Neuron (in vitro differentiated cells): ENCODE data around the gene S100G.

Experiments
- H2AFZ ChIP-seq: one replicate; pipeline ENCODE4 v1.6.1; 2013; ENCODE audit warnings: low read depth, mild to moderate bottlenecking, inconsistent platforms, low read length, moderate library complexity
- H3K27me3 ChIP-seq: one replicate; pipeline ENCODE4 v1.6.1; 2013; ENCODE audit warnings: low read length; ENCODE audit not compliant: insufficient read depth
- H3K36me3 ChIP-seq: one replicate; pipeline ENCODE4 v1.6.1; 2013; ENCODE audit warnings: low read length; ENCODE audit not compliant: insufficient read depth
- H3K4me1 ChIP-seq: one replicate; pipeline ENCODE4 v1.6.1; 2013; ENCODE audit warnings: low read length; ENCODE audit not compliant: insufficient read depth
- H3K4me3 ChIP-seq: 2 replicates; pipeline ENCODE4 v1.5.1; 2013; ENCODE audit warnings: mild to moderate bottlenecking, low read length, moderate library complexity
- H3K9me3 ChIP-seq: one replicate; pipeline ENCODE4 v1.6.1; 2013; ENCODE audit warnings: low read length

Gene S100G

GRCh38 chrX:16699389-16699788 lies 49.4 kb downstream of the S100G start:
- Histone ChIP-seq H3K36me3 (peaks cover 42% of the 10 kb centered on the region), H3K4me3 (no peak overlapping the region), H3K4me1 (no peaks in the 10 kb centered on the region), H3K27me3 (no peaks in the 10 kb centered on the region), H3K9me3 (no peaks in the 10 kb centered on the region), H2AFZ (no peak overlapping the region)

DNA sequence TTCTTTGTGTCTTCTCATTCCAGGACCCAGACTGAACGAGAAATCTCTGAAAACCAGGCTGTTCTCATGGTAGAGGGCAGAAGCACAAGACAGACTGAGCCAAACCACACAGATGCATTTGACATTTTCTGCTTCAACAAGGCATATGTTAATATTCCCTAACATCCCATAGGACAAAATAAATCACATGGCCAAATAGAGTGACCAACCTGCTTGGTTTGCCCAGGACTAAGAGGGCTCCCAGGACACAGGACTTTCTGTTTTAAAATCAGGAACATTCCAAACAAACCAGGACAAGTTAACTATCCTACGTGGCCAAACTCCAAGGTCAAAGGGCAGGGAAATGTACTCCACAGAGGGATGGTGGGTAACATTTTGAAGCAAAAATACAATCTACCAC lies 50.8 kb downstream of the S100G start:
- Histone ChIP-seq H3K9me3 (no peaks in the 10 kb centered on the region), H3K4me3 (no peak overlapping the region), H3K27me3 (no peaks in the 10 kb centered on the region), H3K36me3 (peaks cover 38% of the 10 kb centered on the region), H2AFZ (no peak overlapping the region), H3K4me1 (no peaks in the 10 kb centered on the region)

DNA sequence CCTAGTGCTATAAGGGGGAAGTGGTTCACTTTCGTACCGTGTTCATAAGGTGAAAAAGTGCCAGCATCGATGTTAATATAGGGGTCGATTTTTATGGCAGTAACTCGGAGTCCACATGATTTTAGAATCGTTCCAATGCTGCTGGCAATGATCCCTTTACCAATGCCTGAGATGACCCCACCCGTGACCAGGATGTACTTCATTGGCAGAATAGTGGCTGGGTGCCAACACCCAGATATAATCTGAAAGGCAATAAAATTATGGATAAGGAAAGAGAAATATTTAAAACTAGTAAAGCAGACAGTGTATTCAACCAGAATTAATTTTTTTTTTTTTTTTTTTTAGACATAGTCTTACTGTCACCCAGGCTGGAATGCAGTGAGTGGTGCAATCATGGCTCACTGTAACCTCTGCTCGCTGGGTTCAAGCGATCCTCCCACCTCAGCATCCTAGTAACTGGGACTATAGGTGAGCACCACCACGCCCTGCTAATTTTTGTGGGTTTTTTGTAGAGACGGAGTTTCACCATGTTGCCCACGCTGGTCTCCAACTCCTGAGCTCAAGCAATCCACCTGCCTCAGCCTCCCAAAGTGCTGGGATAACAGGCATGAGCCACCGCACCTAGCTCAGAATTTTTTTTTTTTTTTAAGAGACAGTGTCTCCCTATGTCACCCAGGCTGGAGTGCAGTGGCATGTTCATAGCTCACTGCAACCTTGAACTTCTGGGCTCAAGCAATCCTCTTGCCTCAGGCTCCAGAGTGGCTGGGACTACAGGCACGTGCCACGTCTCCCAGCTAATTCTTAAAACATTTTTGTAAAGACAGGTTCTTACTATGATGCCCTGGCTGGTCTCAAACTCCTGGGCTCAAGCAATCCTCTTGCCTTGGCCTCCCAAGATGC lies 53.0 kb downstream of the S100G start:
- H3K36me3 ChIP-seq = peaks cover 37% of the 10 kb centered on the region
- no peaks in the 10 kb centered on the region for H3K4me1 ChIP-seq
- H3K9me3 ChIP-seq = no peaks in the 10 kb centered on the region
- H2AFZ ChIP-seq = no peak overlapping the region
- H3K4me3 ChIP-seq = no peak overlapping the region
- no peaks in the 10 kb centered on the region for H3K27me3 ChIP-seq
